GM21367 (cell line): ENCODE measurements around the gene BCR.

Experiments
- ATAC-seq: cut with Tn5 transposase; IDR thresholded peaks from one replicate; pipeline ENCODE4 v1.9.1; 2021; ENCODE audit not compliant: unreplicated experiment

BCR gene

DNA sequence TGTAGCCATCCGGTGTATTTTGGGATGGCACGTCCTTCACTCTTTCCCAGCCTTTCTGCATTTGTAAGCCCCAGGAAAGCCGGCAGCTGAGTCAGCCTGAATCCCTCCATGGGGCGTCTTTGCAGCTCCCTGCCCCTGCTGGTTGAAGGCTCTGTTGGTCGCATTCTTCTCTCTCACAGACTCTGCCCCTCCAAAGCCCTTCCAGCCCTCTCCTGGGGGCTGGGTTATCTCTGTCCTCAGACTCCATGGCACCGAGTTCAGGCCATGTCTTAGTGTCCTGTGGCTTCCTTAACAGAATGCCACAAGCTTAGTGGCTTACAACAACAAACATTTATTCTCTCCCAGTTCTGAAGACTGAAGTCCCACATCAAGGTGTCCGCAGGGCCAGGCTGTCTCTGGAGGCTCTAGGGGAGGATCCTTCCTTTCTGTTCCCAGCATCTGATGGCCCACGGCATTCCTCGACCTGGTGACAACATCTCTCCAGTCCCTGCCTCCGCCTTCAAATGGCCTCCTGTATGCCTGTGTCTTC, 62.2 kb downstream of the BCR start:
- ATAC-seq = no peak

DNA sequence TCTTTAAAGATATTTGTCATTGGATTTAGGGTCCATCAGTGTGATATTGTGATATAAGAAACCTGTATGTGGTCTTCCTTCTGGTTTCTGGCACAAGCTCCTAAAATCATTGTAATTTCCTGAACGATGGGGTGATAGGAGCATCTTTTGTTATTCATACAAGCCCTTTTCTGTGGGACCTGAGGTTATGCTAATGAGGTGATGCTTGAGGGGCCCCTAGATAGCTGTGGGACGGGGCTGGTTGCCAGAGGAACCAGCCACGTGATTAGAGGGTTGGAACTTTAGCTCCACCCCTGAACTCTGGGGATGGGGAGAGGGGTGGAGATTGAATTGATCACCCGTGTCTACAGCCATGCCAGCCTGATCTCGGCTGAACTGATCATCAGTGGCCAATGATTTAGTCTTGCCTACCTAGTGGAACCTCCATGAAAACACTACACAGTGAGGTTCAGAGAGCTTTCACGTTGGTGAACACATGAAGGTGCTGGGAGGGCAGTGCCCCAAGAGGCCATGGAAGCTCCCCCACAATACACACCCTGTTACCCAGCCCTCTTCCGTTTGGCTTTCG, 62.8 kb downstream of the BCR start:
- no peak for ATAC-seq

DNA sequence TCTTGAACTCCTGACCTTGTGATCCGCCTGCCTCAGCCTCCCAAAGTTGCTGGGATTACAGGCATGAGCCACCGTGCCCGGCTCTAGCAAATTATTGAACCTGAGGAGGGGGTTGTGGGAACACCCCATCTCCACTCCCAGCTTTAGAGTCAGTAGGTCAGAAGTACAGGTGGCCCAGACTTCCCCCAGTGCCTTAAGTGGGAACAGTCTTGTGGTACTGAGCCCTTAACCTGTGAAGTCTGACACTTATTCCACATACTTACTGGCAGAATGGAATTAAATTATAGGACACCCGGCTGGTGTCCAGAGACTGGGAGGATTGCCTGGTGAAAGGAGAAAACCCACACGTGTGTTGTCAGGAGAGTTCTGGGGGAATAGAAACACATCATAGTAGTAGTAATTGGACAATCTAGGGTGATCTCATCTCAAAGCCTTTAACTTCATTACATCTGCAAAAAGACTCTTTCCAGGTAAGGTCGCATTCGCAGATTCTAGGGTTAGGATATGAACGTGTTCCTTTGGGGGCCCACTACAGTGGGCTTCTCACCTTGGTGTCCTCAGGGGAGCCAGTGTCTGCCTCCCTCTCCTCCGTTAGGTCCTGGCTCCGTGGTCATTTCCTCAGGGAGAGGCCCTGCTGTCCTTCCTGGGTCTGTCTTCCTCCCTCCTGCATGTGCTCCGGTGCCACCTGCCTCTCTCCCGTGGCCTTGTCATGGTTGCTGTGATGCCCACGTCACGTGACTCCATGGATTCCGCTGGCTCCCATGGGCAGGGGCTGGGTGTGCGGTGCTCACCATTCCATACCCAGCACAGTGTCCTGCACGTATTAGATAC, 63.8 kb downstream of the BCR start:
- ATAC-seq = no peak

DNA sequence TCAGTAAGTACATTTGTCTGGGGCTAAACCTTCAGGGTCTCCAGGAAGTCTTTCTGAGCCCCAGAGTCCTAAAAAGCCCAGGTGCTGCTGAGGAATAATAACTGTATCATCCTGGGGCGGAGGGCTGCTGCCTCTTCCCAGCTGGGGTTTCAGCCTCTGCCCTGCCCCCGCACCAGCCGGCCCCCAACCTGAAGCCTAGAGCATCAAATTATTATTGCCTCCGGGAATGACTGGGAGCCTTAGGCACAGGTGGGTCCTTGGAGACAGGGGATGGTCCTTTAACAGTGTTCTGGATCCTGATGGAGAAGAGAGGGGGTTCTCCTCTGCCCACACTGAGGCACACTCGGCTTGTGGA, 64.4 kb downstream of the BCR start:
- no peak for ATAC-seq

DNA sequence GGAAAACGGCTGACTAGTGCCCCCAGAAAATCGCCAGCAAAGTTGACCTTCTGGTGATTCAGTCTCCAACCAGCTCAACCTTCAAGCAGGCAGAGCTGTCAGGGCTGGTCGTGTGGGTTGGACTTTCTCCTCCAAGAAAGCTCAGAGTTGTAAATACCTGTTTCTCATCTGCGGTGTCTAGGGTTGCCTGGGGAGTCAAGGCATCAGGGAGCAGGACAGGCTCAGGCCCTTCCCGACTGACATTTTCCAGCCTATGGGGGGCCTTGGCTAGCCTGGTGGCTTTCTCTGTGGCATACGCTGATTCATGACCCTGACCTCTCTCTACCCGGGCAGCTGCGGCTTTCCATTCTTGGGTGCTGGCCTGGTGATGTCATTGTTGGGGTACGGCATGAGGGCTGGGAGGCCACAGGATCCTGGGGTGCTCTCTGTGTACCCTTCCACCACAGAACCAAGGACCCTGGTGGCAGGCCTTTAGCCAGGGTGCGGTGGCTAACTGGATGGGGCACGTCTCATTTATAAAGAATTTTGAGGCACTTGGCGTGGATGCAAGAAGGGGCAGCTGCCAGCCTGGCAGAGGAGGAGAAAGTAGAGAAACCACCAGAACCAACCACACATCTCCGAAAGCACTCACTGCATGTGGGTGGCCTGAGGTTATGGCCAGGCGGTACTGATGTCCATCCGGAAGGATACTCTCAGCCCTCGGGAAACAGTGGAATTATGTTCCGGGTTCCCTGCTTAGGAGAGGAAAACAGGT, 64.9 kb downstream of the BCR start:
- no peak for ATAC-seq

DNA sequence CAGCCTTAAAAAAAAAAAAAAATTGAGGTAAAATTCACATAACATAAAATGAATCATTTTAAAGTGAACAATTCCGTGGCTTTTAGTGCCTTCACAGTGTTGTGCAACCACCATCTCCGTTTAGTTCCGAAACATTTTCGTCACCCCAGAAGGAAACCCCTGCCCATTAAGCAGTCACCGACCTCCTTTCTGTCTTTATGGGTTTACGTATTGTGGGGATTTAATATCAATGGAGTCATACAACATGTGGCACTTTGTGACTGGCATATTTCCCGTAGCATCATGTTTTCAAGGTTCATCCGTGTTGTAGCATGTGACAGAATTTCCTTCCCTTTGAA, 65.5 kb downstream of the BCR start:
- ATAC-seq = no peak

DNA sequence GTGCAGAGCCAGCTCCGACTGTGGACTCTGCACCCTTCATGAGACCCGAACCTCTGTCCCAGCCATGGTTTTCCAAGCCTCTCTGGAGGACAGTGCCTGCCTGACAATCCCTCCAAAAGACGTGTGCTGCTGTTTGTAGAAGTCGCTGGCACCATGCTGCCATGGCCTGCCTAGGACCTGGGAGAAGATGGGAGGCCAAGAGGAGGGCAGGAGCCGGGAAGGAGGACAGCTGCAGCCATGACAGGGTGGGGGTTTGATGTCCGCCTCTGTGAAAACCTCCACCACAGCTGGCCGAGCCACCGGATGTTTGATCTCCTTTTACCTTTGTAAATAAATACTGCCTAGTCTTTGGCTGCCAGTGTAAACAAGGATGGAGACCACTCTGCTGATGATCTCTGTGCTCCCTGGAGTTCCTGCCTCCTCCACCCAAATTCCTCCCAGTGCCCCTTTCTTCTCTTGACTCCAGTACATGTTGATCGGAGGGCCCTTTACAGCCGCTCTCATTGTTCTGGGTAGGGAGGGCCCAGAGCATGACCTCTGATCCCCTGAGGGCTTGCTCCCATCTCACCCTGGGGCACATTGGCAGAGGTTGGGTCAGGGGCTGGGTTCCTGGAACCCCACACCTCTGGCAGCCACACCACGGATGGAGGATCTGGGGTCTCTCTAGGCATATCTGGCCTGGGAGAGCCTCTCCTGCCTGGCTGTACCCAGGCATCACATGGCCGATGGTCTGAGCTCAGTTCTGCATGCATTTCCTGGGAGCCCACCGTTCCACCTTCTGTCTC, 66.9 kb downstream of the BCR start:
- ATAC-seq = no peak

DNA sequence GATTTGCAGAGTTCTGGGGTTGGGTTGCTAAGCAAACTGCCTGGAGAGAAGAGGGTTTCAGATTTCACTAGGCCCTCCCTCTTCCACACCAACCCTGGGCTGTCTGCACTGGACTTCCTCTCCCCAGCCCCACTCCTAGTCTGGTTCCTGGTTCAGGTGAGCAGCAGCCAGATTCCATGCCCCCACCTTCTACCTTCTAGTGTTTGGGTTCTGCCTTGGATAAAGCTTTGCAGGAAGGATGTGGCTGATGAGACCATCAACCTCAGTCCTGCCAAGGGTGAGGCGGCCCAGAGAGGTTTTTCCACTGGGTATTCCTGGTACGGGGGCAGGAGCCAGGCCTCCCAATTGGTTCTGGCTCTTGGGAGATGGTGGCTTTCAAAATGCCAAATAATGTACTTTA, 68.3 kb downstream of the BCR start:
- ATAC-seq = no peak

DNA sequence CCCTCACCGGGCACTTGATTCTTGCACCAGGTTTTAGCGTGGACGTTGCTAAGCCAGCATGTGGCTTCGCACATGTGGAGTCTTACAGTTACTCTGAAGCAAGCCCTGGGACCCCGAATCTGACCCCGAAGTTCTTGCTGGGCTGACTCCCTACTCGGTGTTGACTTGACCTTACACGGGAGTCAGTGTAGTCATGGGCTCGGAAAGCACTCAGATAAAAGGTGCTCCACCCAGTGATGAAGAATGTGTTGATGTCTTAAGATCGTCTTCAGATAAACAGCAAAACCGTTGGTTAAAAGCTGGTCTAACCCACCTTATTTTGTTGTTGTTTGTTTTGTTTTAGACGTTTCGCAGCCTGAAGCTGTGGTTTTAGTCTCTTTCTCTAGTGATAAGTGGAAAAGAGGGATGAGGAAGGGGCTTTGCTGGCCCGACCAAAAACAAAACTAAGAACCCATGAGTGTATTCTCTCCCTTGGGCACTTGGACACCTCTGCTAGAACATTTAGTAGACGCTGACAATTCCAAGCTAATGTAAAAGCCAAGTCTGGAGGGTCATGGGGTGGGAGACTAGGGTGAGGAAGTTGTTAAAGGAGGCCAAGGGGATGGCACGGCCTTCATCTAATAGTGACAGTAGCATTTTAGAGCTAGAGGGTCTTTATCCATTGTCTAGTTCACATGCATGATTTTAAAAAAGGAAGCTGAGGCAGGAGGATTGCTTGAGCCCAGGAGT, 69.9 kb downstream of the BCR start:
- ATAC-seq = no peak

DNA sequence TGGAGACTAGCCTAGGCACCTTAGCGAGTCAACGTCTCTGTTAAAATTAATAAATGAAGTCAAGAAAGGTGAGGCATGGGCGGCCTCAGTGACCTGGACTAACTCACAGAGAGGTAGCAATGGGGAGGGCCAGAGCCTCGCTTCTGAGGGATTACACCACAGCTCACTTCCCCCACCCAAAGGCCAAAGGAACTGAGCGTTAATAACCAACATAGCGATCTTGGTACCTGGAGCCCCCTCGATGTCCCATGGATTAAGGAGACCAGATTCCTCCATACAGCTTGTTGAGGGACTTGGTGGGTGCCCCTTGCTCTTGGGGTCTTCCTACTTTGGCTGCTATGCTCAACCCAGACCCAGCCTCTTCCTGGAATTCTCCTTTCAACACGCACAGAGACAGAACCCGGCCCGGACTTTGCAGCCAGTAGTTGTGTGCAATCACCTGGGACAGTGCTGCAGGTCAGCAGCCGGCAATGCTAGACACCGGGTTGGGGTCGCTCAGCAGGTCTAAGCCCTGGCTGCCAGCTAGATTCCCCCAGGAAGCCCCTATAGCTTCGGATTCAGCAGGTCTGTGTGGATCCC, 70.6 kb downstream of the BCR start:
- no peak for ATAC-seq

DNA sequence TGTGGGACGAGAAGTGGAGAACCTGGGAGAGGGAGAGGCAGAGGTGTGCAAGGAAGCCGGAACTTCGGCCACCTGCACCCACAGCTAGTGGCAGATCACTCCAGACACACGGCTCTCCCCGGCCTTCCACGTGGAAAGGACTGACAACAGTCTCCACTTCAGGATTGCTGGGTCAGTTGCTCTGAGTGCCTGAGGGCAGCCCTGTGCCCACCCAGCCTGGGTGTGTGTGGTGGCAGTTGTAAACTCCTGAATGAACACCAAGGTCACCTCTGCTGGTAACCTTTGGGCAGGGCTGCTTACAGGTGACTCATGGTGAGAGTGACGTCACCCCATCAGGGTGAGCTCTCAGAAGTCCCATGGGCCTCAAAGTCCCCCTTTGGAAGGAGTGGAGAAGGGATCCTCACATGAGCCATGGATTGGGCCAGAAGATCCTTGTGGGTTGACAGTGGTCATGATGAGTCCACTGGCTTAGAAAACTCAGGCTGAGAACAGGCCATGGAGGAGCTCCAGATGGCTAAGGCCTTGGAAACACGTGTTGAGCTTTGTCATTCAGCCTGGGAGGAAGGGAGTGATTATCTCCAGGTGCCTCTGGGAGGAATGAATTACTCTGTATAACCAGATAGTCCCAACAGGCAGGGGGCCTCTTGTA, 71.3 kb downstream of the BCR start:
- ATAC-seq = no peak

DNA sequence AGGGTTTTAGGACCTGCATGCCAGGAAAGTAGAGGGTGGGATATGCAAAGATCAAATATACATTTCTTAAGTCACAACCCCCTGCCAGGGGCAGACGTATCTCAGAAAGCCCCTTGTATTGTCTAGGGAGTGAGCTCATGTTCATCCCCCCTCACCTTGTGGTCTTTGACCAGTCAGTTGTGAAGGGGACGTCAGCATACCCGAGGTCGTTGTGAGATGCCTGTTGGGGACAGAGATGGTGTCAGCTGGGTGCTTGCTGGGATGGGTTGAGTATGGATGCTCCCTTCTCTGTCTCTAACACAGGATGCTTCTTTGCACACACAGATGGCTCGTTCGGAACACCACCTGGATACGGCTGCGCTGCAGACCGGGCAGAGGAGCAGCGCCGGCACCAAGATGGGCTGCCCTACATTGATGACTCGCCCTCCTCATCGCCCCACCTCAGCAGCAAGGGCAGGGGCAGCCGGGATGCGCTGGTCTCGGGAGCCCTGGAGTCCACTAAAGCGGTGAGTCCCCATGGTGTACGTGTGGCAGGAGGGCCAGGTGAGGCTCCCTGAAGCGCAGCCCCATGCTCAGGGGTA, 73.3 kb downstream of the BCR start:
- ATAC-seq = no peak

DNA sequence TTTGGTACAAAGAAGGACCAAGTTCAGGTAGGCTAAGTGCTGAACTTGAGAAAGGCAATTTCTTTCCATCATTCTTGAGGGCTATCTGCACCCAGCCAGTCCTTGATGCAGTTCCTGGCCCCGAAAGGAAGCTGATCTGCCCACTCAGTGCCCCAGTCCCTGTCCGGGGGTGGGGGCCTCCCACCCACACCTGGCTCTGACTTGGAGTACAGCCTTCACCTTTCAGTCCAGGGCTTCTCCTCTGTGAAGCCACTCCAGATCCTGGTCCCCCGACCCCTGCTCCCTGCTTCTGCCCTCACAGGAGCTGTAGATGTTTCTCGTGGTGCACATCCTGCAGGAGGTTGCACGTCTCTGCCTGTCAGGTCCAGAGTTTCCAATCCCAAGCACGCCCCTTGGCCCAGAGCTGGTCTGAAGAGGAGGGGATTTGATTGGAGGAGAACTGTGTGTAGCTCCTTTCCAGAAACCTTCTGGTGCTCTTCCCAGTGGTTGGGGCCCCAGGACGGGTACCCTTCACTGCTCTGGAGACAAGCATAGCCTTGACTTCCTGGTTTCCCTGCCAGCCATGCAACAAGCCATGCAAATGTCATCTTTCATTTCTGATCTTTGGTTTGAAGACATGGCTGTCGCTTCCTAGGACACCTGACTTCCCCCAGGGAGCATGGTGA, 75.3 kb downstream of the BCR start:
- no peak for ATAC-seq

DNA sequence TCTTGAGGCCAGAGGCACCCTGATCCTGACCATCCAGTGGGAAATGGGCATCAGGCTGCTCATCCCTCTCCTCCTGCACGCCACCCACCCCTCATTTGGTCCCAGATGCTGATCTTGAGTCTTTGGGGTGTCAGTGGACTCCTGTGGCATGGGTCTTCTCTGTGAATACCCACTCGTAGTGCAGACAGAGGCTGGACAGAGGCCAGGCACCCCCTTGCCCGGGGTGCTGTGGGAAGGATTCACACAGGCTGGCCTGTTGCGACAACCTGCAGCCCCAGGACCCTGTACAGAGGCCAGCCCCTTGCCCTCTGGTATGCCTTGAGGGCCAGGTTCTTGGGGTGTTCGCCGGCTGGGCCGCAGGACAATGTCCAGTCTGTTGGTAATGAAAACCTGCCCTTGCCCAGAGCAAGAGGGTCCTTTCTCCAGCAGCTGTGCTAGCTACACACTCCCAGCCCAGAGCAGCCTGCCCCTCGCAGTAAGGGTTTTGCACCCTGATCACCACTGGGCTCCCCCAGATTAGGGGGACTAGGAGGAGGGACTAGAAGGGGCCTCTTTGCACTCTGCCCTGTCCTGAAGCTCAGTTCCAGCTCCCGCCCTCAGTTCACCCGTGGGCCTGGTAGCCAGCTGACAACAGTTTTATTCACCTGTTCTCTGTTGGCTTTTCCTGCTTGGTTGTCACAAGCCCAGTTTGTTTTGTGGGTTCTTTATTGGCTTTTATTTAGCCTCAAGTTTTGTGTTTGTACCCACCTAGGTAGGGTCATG, 76.0 kb downstream of the BCR start:
- no peak for ATAC-seq

DNA sequence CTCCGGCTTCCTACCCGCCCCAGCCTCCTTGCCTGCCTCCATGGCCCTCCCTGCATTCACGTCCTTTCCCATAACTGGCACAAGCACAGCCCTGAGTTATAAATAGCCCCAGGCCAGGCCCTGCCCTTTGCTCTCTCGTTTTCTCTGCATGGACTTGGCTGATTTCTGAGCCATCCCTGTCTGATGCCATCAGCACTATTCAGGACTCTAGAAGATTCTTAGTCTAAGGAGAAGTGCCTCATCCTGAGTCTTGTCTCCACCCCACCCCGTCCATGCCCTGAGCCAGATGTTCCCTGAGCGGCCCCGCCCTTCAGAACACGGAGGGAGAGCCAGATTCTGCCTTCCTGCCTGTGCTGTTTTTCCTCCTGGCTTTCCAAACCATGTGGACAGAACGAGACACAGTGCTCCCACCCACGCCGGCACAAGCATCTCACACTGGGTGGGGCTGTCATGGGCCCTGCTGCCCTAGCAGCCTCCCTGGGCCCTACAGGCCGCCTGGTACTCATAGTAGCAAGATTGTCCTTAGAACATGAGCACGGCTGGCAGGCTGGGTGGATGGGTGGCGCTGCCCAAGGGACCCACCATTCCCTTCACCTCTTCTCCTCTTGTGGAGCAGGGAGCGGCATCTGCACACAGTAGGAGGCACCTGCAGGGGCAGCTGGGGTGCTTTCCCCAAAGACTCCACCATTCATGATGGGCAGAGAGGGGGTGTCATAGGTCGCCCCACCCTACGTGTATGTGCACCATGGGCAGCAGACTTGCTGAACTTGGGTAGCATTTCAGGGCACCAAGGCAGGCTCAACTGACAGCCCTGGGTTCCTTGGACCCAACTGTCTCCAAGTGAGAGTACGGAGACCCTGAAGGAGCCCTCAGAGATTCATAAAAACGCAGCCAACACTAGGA, 76.9 kb downstream of the BCR start:
- no peak for ATAC-seq

DNA sequence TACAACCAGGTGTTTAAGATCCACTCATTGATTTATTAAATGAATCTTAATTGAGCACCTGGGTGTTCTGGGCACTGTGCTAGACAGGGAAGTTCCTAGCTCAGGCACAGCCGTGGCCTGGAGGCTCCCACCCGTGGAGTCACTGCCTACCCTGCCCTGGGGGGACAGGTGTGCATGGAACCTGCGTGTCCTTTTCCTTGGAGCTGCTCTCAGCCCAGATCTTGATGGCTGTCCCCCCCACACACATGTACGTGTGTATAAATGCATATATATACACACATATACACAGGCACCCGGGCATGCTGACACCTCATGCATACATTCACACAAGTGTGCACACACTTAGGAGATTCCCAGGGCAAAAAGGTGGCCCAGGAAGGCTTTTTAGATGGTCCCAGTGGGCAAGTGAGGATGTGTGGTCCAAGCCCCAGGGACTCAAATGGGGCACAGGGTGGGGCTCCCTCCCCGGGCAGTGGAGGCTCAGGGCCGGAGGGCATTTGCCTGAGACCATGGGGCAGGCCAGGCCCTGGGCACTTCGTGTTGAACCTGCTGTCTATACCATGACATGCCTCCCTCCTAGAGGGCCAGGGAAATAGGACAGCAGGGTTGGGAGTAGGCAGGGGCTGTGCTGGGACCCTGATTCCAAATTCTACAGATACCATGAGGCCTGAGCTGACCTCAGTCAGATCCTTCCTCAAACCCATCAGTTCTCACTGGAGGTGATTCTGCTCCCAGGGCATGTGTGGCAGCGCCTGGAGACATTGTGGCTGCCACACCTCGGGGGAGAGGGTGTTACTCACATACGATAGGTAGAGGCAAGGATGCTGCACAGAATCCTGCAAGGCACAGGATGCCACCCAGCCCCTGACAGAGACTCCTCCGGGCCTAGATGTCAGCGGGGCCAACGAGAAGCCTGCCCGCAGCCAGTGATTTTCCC, 77.8 kb downstream of the BCR start:
- ATAC-seq = no peak
